ENCODE data around the gene NTM. TPM values are rescaled to one million over a fixed set of nuclear protein-coding genes. Genes with fewer than 3 reads are reported as not detected.

Gene NTM
- total and polyA plus RNA-seq, 12 donors = 0.26 to 11.5 (median 4.0) TPM

GRCh38 chr11:131692151-131692550 is 321.7 kb downstream of the NTM start:
- Histone ChIP-seq H3K36me3 (replicated peaks in 1 of 2) (no peaks in the 10 kb centered on the region), H3K27me3 (peaks cover 6% of the 10 kb centered on the region), H3K4me1 (replicated peaks in 1 of 2) (no peaks in the 10 kb centered on the region), H3K4me3 (no peak overlapping the region), H3K9me3 (replicated peaks in 1 of 3) (no peaks in the 10 kb centered on the region), H3K27ac (no peak overlapping the region)
- DNase-seq = no peak
- intact Hi-C loops (cut with DNase I) = no loop called here
- TF ChIP-seq CTCF (IDR thresholded peaks at IDR 0.05) (no peak), POLR2A (IDR thresholded peaks at IDR 0.05) (no peak)

- peak in 1 of 7 donors; percentile 17 for DNase-seq
- WGBS, 4 donors = 64 to 76% (median 68%) methylated on average over 1 of the region's 1 CpG; no CpG with 5 or more reads in 1 of the 4 donors
- Histone ChIP-seq H3K4me1 (replicated peaks in 1 of 2) (no peaks in the 10 kb centered on the region), H3K27me3 (peaks cover 10% of the 10 kb centered on the region), H3K27ac (no peak overlapping the region), H3K9me3 (replicated peaks in 1 of 3) (no peaks in the 10 kb centered on the region), H3K4me3 (no peak overlapping the region), H3K36me3 (replicated peaks in 1 of 2) (no peaks in the 10 kb centered on the region)
- TF ChIP-seq POLR2A (IDR thresholded peaks at IDR 0.05) (no peak), CTCF (IDR thresholded peaks at IDR 0.05) (no peak)
- intact Hi-C loops (cut with DNase I) = no loop called here
These were observed 322.5 kb downstream of the NTM start for GRCh38 chr11:131692961-131693360.

GRCh38 chr11:131693756-131694155 is 323.3 kb downstream of the NTM start:
- intact Hi-C loops (cut with DNase I) = no loop called here
- Histone ChIP-seq H3K4me3 (no peak overlapping the region), H3K9me3 (replicated peaks in 1 of 3) (no peaks in the 10 kb centered on the region), H3K4me1 (replicated peaks in 1 of 2) (no peaks in the 10 kb centered on the region), H3K36me3 (replicated peaks in 1 of 2) (no peaks in the 10 kb centered on the region), H3K27ac (no peak overlapping the region), H3K27me3 (peaks cover 10% of the 10 kb centered on the region)
- WGBS, 4 donors = 62 to 85% (median 79%) methylated on average over 4 of the region's 4 CpGs
- DNase-seq = no peak
- TF ChIP-seq CTCF (IDR thresholded peaks at IDR 0.05) (no peak), POLR2A (IDR thresholded peaks at IDR 0.05) (no peak)

- 20 to 34% (median 24%) methylated on average over 20 to 34 of the region's 34 CpGs for WGBS, 4 donors
These were observed 324.4 kb downstream of the NTM start for GRCh38 chr11:131694526-131695424.

More at GRCh38 chr11:131694526-131695424, 324.4 kb downstream of the NTM start:
- peak overlapping the region in 1 of 5 donors; percentile 10 for H3K27ac ChIP-seq
- H3K4me1 ChIP-seq (replicated peaks in 1 of 2) = no peaks in the 10 kb centered on the region
- intact Hi-C loops (cut with DNase I) = no loop called here
- no peaks in the 10 kb centered on the region for H3K36me3 ChIP-seq (replicated peaks in 1 of 2)
- DNase-seq = peak; percentile 82 to 89 (median 85)
- TF ChIP-seq POLR2A (IDR thresholded peaks at IDR 0.05) (no peak), CTCF (IDR thresholded peaks at IDR 0.05) (peak; percentile 83 to 96 (median 90))
- H3K27me3 ChIP-seq = peaks cover 5% of the 10 kb centered on the region
- H3K4me3 ChIP-seq = no peak overlapping the region
- H3K9me3 ChIP-seq (replicated peaks in 1 of 3) = no peaks in the 10 kb centered on the region

Measured in adrenal gland (tissue), 12 donors.